Measurements from ENCODE around the gene CSN3.

DNA sequence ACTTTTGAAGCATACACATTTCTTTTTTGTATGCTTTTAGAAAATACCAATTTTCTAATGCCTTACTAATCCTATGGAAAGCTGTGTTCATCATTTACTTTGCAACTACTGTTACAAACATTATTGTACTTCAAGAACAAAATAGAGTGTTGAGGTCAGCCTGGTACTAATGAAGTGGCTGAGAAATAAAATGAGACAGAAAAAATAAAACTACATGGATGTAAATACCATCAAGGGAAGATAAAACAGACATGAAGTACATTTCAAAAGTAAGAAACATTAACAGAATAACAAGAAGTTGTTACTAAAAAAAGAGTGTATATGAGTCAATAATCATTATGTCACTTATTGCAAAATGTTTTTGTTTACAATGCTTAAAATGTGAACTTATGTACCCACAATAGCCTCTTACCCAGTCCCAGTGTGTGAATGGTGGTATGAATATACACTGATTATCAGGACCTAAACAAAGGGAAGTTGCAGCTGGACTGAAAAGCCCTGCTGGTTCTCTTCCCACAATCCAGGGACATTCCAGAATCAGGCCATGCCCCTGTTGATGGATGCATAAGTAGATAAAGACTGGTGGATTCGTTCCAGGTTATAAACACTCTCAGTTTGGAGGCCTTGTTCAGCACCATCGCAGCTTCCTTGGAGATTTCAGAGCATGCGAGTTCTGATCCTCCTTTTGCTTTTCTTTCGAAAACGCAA is 2.4 kb upstream of the CSN3 start:
- TF ChIP-seq, protein P1, sequence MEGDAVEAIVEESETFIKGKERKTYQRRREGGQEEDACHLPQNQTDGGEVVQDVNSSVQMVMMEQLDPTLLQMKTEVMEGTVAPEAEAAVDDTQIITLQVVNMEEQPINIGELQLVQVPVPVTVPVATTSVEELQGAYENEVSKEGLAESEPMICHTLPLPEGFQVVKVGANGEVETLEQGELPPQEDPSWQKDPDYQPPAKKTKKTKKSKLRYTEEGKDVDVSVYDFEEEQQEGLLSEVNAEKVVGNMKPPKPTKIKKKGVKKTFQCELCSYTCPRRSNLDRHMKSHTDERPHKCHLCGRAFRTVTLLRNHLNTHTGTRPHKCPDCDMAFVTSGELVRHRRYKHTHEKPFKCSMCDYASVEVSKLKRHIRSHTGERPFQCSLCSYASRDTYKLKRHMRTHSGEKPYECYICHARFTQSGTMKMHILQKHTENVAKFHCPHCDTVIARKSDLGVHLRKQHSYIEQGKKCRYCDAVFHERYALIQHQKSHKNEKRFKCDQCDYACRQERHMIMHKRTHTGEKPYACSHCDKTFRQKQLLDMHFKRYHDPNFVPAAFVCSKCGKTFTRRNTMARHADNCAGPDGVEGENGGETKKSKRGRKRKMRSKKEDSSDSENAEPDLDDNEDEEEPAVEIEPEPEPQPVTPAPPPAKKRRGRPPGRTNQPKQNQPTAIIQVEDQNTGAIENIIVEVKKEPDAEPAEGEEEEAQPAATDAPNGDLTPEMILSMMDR (IDR thresholded peaks at IDR 0.05; ENCODE audit: low read length), result no peak
- TF ChIP-seq EZH2 (IDR thresholded peaks at IDR 0.05; ENCODE audit: borderline replicate concordance, low read length), result no peak
